Neural cell (in vitro differentiated cells): ENCODE results near the gene LPIN3.

ENCODE experiments used
- CTCF ChIP-seq: fragments of 450-650 bp; IDR thresholded peaks from 2 replicates; pipeline ENCODE4 v1.5.1; 2014; ENCODE audit warnings: antibody characterized with exemption, mild to moderate bottlenecking, moderate library complexity; ENCODE audit not compliant: poor library complexity, severe bottlenecking
- EZH2 ChIP-seq: fragments of 200-600, 300-800 bp; shearing (Covaris generic), sonication (generic); IDR thresholded peaks from 2 replicates; pipeline ENCODE4 v1.6.1; 2014; ENCODE audit warnings: antibody characterized with exemption, low read length, borderline replicate concordance, mild to moderate bottlenecking; ENCODE audit not compliant: insufficient read depth, poor library complexity, severe bottlenecking
- MXI1 ChIP-seq: fragments of 450-650 bp; conservative IDR thresholded peaks from 2 replicates; pipeline ENCODE4 v1.6.1; 2014; ENCODE audit warnings: antibody characterized with exemption, mild to moderate bottlenecking; ENCODE audit not compliant: poor library complexity, severe bottlenecking
- POLR2AphosphoS5 ChIP-seq: IDR thresholded peaks from 2 replicates; pipeline ENCODE4 v1.6.1; 2012
- RAD21 ChIP-seq: fragments of 450-650 bp; conservative IDR thresholded peaks from 2 replicates; pipeline ENCODE4 v1.6.1; 2014; ENCODE audit warnings: antibody characterized with exemption, mild to moderate bottlenecking, moderate library complexity
- REST ChIP-seq: IDR thresholded peaks from 2 replicates; pipeline ENCODE4 v1.6.1; 2012; ENCODE audit warnings: borderline replicate concordance
- SMC3 ChIP-seq: fragments of 450-650 bp; conservative IDR thresholded peaks from 2 replicates; pipeline ENCODE4 v1.6.1; 2014; ENCODE audit warnings: antibody characterized with exemption, mild to moderate bottlenecking, moderate library complexity; ENCODE audit not compliant: poor library complexity
- TAF1 ChIP-seq: IDR thresholded peaks from 2 replicates; pipeline ENCODE4 v1.6.1; 2012; ENCODE audit warnings: low read depth

- TF ChIP-seq CTCF (no peak), SMC3 (no peak), EZH2 (no peak), TAF1 (no peak), RAD21 (no peak), REST (no peak), POLR2AphosphoS5 (no peak), MXI1 (no peak)
Observed at GRCh38 chr20:41353530-41353929, 12.9 kb downstream of the LPIN3 start.
